HTR-8/SVneo (cell line): ENCODE measurements around the gene TMOD2.

Experiments used
- DNase-seq: peaks from one replicate; pipeline ENCODE4 v3.0.0; 2011; ENCODE audit warnings: low spot score, mixed read lengths; ENCODE audit not compliant: insufficient read length
- FAIRE-seq: peaks from 2 replicates; lab custom pipeline; 2011; peaks lifted over from hg19 to GRCh38; lab: Jason Lieb, UNC

TMOD2 gene

DNA sequence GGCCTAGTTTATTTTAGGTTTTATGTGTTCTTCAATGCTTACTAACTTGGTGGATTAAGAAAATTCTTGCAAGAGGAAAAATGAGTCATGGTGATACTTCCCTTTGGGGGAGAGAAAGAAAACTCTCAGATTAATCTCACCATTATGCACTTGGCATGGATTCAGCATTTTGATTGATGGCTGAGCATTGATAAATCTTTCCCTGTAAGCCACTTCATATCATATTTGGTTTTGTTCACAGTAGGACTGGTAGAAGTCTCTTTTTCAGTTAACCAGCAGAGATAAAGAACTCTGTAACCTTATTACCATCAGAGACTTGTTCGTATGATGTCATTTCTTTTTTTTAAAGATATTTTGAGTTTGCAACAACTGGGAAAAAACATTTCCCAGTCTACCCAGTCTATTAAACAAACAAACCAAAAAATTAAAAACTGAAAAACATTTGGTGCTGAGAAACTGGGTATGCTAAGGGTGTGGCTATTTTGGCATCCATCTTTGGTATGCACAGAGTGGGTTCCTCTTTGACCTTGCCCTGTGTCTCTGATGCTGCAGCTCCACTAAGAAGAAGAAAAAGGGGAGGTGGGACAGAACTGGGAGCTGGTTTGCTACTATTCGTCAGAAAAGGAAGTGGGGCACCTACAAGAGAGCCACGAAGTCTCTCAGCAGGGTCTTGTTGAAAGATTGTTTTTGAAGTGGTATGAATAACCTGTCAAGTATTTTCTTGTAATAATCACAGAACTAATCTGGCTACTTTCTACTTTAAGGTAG is 95.2 kb downstream of the TMOD2 start:
- no peak for FAIRE-seq
- DNase-seq = peak; percentile 48

DNA sequence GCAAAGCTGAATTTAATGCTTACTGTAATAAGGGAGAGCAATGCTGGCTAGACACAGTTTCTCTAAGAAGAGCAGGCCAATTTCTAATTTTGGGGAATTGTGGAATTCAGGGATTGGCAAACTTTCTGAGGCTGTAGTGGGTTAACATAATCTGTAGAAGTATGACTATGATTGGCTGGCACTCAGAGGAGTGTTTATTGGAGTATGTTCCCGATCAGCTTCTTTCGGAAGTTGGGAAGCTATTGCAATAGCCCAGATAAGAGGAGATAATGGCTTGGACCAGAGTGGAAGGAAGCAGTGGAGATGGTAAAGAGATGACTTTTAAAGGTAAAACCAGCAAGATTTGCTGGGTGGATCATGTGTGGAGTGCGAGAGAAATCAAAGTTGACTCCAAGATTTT is 97.4 kb downstream of the TMOD2 start:
- no peak for DNase-seq
- FAIRE-seq = no peak

DNA sequence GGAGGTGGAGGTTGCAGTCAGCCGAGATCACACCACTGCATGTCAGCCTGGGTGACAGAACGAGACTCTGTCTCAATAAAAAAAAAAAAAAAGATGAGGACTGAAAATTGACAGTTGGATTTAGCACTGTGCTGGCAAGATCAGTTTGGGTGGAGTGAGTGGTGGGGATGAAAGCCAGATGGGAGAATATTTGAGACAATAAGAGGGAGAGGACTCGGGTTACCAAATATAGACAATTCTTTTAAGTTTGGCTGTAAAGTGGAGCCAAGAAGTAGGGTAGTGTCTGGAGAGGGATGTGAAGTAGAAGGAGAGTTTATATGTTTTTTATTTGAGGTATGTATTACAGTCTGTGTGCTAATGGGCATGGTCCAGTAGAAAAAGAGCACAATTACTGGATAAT is 98.5 kb downstream of the TMOD2 start:
- FAIRE-seq = no peak
- DNase-seq = no peak

DNA sequence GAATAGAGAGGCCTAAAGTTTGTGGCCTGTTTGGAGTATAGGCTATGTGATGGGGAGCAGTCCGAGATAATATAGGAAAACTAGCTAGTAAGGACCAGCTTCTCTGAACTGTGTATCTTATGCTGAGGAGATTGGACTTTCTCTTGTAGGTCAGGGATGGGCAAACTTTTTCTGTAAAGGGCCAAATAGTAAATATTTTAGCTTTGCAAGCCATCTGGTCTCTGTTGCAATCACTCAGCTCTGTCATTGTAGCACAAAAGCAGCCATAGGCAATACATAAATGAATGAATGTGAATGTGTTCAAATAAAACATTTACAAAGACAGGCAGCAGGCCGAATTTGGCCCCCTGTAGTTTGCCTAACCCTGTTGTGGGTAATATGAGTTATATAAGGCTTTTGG is 102.6 kb downstream of the TMOD2 start:
- DNase-seq (no peak), FAIRE-seq (no peak)

DNA sequence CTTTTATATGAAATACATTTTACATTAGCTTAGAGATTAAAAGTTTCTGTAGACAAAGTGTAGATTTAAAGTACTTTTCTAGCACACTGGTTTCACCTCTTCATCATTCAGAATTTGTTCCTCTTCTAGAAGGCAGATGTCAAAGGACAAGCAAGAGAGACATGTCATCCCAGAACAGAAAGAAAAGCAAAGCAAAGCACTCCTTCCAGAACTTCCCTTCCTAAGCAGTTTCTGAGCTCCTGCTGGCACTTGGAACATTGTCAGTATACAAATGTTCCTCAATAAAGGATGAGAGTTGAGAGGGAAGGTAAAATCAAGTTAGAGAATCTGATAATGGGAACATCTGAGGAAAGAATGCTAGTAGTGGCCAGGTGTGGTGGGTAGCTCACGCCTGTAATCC is 104.2 kb downstream of the TMOD2 start:
- no peak for DNase-seq
- FAIRE-seq = no peak

DNA sequence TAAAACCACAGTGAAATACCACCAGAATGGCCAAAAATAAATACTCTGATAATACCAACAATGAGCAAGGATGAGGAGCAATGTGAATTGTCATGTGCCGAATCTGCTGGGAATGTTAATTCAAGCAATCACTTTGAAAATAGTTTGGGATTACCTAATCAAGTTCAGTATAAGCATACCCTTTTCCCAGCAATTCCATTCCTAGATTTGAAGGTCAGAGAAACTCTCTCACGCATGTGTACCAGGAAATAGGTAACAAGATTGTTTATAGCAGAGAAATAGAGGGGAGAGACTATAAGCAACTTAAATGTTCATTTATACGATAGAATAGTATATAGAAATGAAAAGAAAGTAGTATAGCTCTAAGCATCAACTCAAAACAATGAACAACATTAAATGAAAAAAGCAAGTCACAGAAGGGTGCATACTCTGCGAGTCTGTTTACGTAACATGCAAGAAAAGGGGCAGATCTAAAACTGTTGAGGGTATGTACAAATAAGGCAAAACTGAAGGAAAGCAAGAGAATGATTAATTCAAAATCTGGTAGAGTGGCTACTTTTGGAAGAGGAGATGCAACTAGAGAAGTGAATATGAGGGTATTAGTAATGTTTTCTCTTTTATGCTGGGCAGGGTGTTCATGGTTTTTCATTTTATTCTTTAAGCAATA is 105.5 kb downstream of the TMOD2 start:
- FAIRE-seq = no peak
- DNase-seq = no peak

DNA sequence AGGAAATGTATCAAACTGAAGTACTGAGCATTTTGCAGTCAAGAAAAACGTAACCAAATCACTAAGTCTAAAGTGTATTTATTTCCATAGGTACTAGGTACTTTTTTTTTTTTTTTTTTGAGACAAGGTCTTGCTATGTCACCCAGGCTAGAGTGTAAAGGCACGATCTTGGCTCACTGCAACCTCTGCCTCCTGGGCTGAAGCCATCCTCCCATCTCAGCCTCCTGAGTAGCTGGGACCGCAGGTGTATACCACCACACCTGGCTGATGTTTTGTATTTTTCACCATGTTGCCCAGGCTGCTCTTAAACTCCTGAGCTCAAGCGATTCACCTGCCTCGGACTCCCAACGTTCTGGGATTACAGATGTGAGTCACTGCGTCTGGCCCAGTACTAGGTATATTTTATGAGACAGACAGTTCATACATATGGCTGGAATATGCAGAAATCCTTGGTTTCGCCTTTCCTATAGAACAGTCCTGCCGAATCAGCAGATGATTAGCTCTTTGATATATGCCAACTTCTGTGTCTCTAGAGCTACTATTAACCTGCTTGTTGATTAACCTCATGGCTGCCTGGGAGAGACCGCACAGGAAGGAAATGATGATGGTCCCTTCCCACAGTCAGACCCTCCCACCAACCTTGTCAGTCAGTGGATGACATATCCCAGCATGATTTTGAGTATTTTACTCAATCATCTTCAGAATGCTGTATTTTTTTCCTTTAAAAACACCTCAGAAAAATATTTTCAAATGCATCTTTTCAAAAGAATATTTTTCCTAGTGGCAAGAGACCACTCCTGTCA is 110.4 kb downstream of the TMOD2 start:
- DNase-seq (no peak), FAIRE-seq (no peak)

DNA sequence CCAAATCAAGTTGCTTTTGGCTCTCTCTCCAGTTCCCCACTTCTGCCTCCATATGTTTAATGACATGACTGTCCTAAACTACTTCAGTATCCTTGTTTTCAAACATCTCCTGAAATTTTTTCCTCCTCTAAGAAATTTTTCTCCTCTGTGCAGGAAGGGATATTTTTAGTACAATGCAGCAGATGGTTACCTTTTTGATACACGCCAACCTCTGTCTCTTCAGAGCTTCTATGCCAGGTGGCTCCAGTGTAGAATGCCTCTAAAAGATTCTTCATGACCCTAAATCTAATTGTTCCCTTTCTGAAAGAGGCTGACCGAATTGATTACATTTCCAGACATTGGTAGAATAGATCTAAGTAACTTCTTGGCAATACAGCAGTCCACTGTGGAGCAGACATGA is 111.7 kb downstream of the TMOD2 start:
- no peak for DNase-seq
- FAIRE-seq = no peak

DNA sequence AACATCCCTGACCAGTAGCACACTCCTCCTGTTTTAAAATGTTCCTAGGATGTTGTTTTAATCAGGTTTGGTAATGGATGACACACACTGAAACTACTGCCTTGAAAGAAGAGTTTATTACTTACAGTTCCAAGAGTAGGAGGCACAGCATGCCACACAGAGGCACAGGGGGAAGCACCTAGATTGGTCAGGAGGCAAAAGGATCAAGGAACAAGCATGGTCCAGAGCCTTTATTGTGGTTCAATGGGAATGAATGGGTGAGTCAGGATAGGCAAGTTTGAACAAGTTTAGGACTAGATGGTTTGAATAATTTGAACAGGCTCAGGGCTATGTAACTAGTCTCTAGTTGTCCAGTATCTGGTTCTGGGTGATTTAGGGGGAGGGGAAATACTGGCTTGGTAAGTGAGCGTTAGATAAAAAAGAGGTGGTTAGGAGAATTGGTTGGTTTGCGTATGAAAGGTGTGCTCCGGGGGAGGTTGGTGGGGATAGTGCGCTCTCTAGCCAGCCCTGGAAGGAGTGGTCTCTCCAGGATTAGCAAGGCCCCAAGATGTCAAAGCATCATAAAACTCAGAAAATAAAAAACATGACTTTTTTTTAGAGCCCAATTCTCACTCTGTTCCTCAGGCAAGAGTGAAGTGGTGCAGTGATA is 113.1 kb downstream of the TMOD2 start:
- DNase-seq = peak; percentile 25
- FAIRE-seq = peak; percentile 9

DNA sequence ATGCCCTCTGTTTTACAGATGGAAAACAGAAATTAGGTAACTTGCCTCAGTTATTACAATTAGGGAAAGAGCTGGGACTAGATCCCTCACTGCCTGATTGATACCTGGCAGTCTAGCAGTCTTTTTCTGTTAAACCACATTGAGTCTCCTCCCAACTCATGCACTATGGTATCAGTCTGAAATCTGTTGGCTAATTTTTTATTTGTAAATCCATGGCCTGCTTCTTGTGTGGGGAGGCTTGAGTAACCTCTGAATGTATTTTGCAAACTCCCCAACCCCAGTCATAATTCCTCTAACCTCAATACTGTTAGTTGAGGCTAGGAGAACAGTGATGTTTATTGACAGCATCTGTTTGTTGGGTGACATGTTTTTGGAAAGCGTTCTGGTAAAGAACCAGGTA is 113.9 kb downstream of the TMOD2 start:
- FAIRE-seq = no peak
- no peak for DNase-seq
